Measurements from ENCODE around the gene SPAG16.

DNA sequence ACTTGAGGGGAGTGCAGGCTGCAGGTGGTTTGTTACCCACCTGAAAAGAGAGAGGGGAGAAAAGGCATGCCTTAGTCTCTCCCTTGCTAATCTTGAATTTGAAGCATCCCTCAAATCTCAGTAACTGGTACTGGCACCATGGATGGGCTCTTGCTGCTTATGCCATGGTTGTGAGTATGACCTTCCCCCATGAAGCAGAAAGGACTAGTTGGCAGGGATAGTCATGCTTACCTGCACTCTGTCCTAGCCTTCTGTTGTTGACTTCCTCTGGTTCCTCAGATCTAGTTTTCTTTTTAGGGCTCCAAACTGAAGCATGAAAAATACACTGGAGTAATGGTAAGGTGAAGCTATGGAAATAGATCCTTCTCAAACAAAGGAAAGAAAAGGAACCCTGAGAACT, 191.2 kb downstream of the SPAG16 start:
- TF ChIP-seq, protein P1, sequence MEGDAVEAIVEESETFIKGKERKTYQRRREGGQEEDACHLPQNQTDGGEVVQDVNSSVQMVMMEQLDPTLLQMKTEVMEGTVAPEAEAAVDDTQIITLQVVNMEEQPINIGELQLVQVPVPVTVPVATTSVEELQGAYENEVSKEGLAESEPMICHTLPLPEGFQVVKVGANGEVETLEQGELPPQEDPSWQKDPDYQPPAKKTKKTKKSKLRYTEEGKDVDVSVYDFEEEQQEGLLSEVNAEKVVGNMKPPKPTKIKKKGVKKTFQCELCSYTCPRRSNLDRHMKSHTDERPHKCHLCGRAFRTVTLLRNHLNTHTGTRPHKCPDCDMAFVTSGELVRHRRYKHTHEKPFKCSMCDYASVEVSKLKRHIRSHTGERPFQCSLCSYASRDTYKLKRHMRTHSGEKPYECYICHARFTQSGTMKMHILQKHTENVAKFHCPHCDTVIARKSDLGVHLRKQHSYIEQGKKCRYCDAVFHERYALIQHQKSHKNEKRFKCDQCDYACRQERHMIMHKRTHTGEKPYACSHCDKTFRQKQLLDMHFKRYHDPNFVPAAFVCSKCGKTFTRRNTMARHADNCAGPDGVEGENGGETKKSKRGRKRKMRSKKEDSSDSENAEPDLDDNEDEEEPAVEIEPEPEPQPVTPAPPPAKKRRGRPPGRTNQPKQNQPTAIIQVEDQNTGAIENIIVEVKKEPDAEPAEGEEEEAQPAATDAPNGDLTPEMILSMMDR (IDR thresholded peaks at IDR 0.05) = no peak
- no peak for TF ChIP-seq POLR2A (IDR thresholded peaks at IDR 0.05)

All from breast epithelium (tissue), 3 donors.